GM18951 (cell line): ENCODE measurements around the gene TMPRSS3.

Experiments
- POLR2A ChIP-seq: IDR thresholded peaks from 4 replicates; pipeline ENCODE4 v1.6.1; 2011; ENCODE audit warnings: mild to moderate bottlenecking; ENCODE audit not compliant: insufficient read length, insufficient read depth; ENCODE audit errors: extremely low read depth
- in situ Hi-C: fragments of 300-500 bp; cut with MboI; formaldehyde crosslinking; loops from one replicate; pipeline ENCODE4 v1.12.0; 2022; ENCODE audit warnings: low sequenced_read_pairs, mixed read lengths, inconsistent platforms; ENCODE audit not compliant: unreplicated experiment

TMPRSS3 gene

DNA sequence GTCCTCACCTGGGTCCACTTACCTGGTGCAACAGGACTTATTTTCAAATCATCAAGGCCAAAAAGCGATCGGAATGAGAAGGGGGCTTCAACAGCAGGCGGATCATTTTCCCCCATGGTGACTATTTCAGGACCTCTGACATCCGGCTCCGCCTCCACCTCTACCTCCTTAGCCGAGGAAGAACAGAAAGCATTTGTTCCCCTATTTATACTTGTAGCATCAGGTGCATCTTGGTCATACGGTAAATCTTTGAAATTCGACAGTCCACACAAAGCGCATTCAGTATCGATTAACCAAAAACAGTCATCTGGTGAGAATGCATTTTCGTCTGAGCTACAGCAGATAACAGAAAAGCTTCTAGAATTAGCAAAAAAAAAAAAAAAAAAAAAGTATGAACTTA, 550 bp downstream of the TMPRSS3 start:
- in situ Hi-C loops: no loop called here
- TF ChIP-seq POLR2A: no peak

DNA sequence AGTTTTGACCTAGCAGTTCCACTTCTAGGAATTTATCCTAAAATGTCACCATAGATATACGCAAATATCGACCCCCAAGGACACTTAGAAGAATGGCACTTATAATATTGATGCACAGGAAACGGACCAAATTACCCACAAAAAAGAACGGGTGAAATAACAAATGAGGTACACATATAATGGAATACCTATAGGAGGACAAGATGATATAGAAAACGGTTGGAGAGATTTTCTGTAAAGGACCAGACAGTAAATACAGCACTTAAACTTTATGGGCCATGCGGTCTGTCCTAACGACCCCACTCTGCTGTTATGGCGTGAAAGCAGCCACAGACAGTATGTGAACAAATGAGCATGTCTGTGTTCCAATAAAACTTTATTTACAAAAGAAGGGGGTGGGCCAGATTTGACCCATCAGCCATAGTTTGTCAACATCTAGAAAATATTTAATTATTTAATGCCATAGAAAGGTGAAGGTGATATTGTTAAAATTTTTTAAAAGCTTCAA, 2.4 kb downstream of the TMPRSS3 start:
- no peak for TF ChIP-seq POLR2A
- in situ Hi-C loops: no loop called here

DNA sequence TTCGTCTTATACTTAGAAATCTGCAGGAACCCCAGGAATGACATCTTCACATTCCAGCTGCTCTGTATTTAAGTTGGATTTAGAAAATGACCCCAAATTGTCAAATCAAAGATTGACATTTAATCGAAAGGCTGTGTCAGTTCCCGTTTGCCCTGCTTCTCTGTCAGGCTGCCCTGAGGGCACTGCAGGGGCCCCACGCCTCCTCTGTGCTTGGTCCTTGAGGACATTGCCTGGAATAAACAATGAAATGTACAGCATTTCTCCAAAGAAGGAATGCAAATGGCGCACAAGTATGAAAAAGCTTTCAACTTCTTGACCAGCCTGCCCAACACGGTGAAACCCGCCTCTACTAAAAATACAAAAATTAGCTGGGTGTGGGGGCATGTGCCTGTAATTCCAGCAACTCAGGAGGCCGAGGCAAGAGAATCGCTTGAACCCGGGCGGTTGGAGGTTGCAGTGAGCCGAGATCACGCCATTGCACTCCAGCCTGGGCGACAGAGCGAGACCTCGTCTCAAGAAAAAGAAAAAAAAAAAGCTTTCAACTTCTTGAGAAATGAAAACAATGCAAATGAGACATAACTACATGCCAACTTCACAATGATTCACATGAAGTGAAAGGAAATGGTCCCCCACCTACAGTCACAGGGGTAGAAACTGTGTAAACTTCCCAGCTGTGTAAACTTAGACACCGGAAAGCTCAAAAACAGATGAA, 3.0 kb downstream of the TMPRSS3 start:
- in situ Hi-C loops: no loop called here
- no peak for TF ChIP-seq POLR2A

DNA sequence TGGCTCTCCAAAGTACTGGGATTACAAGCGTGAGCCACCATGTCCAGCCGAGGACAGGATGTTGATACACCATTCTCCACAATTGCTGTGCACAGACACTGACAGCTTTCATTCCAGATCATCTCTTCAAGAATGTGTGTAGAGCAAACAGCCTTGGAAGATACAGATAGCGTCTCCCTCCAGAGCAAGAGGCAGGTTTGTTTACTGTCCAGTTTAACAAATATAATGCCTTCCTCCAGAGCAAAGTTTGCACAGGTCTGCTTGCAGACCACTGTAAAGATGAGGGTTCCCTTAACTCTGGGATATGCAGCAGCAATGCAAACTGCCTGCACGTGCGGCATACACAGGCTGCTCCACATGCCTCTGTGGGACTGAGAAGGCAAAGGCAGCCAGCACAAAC, 4.6 kb downstream of the TMPRSS3 start:
- in situ Hi-C loops: no loop called here

DNA sequence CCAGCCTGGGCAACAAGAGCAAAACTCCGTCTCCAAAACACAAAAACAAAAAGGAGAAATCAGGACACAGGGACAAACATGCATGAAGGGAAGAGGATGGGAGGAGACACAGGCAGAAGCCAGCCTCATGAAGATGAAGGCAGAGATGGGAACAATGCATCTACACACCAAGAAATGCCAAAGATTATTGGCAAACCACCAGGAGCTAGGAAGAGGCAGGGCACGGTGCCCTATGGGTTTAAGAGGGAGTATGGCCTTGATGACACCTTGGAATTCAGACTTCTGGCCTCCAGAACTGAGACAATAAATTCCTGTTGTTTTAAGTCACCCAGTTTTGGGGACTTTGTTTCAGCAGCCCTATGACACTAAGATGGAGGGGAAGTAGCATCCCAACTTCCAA, 5.2 kb downstream of the TMPRSS3 start:
- no peak for TF ChIP-seq POLR2A
- in situ Hi-C loops: no loop called here

More for the DNA sequence above, 4.6 kb downstream of the TMPRSS3 start:
- TF ChIP-seq POLR2A: no peak

DNA sequence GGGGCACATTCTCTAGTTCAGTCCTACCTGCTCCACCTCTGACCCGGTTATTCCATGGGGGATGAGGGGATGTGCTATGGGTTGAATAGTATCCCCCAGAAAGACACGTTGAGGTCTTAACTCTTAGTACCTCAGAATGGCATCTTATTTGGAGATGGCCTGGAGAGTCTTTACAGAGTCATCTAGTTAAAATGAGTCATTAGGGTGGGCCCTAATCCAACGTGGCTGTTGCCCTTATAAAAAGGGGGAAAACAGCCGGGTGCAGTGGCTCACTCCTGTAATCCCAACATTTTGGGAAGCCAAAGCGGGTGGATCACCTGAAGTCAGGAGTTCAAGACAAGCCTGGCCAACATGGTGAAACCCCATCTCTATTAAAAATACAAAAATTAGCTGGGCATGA, 5.7 kb downstream of the TMPRSS3 start:
- in situ Hi-C loops: no loop called here
- no peak for TF ChIP-seq POLR2A

DNA sequence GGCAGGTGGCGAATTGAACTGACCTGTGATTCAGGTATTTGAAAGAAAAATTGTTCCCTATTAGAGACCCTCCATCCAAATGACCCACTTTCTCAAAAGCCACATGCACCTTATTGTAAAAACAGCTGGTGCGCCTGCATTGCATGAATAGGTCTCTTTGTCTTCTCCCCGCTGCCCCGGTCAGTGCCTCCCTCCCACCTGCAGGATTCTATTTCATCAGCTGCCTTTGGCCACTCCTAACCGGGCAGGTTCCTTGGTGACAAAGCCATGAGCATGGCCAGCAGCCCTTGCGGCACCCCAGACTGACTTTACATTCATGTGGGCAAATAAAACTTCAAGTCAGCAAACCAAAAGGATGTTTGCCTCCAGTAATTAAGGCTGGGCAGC, 6.4 kb downstream of the TMPRSS3 start:
- in situ Hi-C loops: no loop called here

DNA sequence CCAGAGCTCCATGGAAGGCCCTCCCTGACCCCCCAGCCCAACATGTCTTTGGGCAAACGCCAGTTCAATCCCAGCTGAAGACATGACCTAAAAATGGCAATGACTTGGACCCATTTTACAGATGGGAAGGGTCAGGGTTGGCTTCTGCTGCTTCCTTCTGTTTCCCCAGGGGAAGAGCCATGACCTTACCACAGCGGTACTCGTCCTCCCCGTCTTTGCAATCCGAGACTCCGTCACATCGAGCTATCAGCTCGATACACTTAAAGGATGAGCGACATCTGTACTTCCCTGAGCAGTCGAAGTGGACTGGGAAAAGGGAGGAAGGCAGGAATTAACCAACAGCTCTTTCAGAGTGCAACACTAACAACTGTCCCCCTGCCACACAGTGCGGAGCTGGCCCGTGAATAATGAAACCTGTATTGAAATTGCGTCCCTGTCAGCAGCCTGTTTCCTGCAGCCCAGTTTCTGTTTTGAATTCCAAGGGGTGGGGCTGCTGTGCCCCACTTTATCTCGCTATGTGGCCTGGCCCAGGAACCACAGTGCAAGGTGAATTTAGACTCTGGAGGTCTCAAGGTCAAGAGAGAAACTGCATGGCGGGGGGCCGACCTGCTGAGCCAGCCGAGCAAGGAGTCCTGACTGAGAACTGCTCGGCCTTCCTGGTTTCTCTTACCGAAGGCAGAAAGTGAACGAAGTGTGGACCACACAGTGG, 7.0 kb downstream of the TMPRSS3 start:
- in situ Hi-C loops: no loop called here
- TF ChIP-seq POLR2A: no peak

More for the DNA sequence above, 6.4 kb downstream of the TMPRSS3 start:
- no peak for TF ChIP-seq POLR2A

DNA sequence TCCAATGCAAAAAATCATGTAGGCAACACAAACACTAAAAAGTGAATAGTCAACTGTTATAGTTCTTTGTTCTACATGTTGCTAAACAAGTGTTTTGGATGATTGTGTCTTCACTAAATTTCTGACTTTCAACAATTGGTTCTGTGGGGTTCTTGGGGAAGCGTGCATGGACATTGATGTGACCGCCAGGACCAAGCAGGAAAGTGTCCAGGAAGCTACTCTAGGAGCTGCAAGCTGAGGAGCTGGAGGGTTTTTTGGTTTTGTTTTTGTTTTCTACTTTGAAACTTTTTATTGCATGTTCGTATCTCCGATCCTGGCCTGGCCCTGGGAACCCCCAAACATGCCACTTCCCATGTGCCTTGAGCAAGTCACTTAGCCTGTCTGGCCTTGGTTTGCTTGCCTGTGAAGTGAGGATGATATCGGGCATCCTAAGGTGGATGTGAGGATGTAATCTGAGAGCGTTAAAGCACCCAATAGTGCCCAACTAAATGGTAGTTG, 8.0 kb downstream of the TMPRSS3 start:
- TF ChIP-seq POLR2A: no peak
- in situ Hi-C loops: no loop called here

DNA sequence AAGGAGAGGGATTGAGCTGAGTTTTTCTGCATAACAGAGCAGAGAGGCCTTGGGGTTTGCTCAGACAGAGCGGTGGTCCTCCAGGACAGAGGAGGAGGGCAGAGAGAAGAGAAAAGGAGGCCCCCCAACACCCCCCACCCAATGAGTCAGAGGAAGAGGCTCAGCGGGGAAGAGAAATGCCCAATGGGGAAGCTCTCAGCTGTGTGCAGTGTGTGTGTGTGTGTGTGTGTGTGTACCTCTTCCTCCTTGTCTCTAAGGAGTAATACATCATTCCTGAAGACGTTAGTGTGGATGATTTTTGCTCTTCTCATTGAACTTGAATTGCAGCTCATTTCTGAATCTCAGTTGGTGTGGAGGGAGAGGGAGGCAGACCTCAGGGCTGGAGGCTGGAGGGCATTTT, 8.7 kb downstream of the TMPRSS3 start:
- in situ Hi-C loops: no loop called here
- TF ChIP-seq POLR2A: no peak

DNA sequence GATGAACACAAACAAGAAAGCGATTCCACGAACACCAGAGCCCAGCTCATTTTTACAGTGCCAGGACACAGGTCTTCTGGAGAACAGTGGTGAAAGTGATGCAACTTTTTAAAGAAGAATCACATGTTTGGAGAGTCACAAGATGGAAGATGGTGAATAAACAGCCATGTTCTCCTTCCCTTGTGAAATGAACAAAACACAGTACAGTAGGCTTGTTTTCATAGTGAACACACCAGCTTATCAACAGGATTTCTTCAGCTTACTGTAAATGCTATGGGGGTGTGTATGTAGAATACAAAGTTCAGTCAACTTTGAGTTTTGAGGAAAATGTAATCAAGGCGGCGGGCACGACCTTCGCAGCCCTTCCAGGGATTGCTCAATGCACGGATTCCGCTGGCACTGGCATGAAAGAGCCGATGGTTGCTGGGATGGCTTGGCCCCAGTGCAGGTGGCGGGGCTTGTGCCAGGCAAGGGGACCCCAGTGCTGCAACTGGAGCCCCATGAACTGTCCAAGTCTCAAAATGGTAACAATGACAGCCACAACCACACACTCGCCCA, 9.7 kb downstream of the TMPRSS3 start:
- no peak for TF ChIP-seq POLR2A
- in situ Hi-C loops: no loop called here

DNA sequence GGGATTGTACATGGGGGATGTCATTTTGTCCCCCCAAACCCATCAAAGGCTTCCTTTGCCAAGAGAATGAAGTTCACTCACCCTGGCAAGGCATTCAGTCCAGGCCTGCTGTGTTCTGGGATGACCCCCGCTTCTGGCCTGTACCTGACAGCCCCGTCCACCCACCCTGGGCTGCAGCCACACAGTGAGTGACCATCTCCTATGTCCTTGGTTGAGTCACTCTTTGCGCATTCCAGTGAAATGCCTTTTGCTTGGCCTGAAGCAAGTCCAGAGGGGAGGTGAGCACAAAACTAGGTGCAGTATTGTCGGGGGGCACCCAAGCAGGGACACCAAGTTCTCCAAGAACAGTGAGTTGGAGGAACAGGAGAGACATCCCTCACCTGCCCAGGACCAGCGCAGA, 10.2 kb downstream of the TMPRSS3 start:
- in situ Hi-C loops: no loop called here
- no peak for TF ChIP-seq POLR2A

DNA sequence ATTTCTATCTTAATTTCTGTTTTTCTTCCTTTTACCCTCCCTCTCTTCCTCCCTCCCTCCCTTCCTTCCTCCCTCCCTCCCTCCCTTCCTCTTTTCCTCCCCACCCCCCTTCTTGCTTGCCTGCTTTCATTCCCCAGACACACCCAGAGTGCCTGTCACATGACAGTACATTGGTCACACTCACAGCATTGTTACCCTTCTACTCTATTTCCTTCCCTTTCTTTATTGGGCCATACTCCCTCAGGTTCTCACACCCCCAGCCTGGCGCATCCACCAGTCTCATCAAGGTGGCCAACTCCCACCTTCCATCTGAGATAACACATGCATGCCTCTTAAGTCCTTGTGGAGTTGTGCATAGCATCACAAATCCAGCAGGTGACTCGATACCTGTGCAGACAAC, 10.9 kb downstream of the TMPRSS3 start:
- in situ Hi-C loops: no loop called here
- no peak for TF ChIP-seq POLR2A
